Effector CD4-positive, alpha-beta T cell (primary cell): ENCODE measurements around the gene MTM1.

Experiments
- DNase-seq: peaks from one replicate; pipeline ENCODE4 v3.0.0-alpha.2; 2020
- total RNA-seq: gene quantifications from one replicate; lab custom pipeline; 2026; lab: John Stamatoyannopoulos, UW

Gene MTM1
- total RNA-seq = 44.8 reads per million, percentile 66 among the genes with 10 or more reads in this experiment

GRCh38 chrX:150568320-150569154, at the start of gene MTM1:
MTM1 (plus strand) TSS chrX:150568621; CDS start chrX:150592615, 23,994 bp downstream.
- peak; percentile 85 for DNase-seq

GRCh38 chrX:150522494-150522893, 45.9 kb upstream of the MTM1 start:
- DNase-seq = no peak

- DNase-seq = no peak
These were observed 43.1 kb upstream of the MTM1 start for GRCh38 chrX:150525061-150525919.

- no peak for DNase-seq
These were observed 41.7 kb upstream of the MTM1 start for GRCh38 chrX:150526692-150527091.

- no peak for DNase-seq
These were observed 41.3 kb upstream of the MTM1 start for GRCh38 chrX:150527108-150527507.

GRCh38 chrX:150529587-150529986, 38.8 kb upstream of the MTM1 start:
- no peak for DNase-seq

- no peak for DNase-seq
These were observed 37.6 kb upstream of the MTM1 start for GRCh38 chrX:150530821-150531220.

GRCh38 chrX:150531467-150531866, 37.0 kb upstream of the MTM1 start:
- no peak for DNase-seq

- DNase-seq = no peak
These were observed 34.6 kb upstream of the MTM1 start for GRCh38 chrX:150533863-150534262.

- no peak for DNase-seq
These were observed 31.8 kb upstream of the MTM1 start for GRCh38 chrX:150536455-150537116.

GRCh38 chrX:150537851-150538250, 30.6 kb upstream of the MTM1 start:
- DNase-seq = no peak

GRCh38 chrX:150540965-150541364, 27.5 kb upstream of the MTM1 start:
- DNase-seq = no peak

GRCh38 chrX:150542846-150543229, 25.6 kb upstream of the MTM1 start:
- DNase-seq = no peak

- DNase-seq = no peak
These were observed 24.9 kb upstream of the MTM1 start for GRCh38 chrX:150543230-150544155.

- no peak for DNase-seq
These were observed 24.1 kb upstream of the MTM1 start for GRCh38 chrX:150544222-150544787.

- DNase-seq = no peak
These were observed 23.3 kb upstream of the MTM1 start for GRCh38 chrX:150544835-150545770.

- peak; percentile 39 for DNase-seq
These were observed 21.7 kb upstream of the MTM1 start for GRCh38 chrX:150546711-150547153.

GRCh38 chrX:150547375-150548115, 20.9 kb upstream of the MTM1 start:
- no peak for DNase-seq

- no peak for DNase-seq
These were observed 20.2 kb upstream of the MTM1 start for GRCh38 chrX:150548251-150548650.

GRCh38 chrX:150548684-150549083, 19.7 kb upstream of the MTM1 start:
- no peak for DNase-seq
